ENCODE measurements around the gene UGT1A4.

DNA sequence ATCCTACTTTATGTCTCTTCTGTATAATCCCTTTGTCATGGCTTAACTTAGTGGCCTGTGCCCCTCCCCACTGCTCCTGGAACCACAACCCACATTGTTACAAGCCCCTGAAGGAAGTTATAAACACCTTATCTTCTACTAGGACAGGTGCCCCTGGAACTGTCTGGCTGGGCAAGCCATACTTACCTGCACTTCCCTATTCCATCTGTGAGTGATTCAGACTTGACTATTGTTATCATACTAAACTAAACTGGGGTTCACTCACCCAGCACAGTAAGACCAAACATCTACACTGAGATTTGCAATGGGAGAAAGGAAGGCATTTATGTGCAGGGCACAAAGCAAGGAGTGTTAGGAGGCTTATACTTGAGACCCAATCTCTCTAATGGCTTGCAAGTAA, 29.5 kb upstream of the UGT1A4 start:
- no peak for TF ChIP-seq POLR2A (IDR thresholded peaks at IDR 0.05)
- TF ChIP-seq, protein P1, sequence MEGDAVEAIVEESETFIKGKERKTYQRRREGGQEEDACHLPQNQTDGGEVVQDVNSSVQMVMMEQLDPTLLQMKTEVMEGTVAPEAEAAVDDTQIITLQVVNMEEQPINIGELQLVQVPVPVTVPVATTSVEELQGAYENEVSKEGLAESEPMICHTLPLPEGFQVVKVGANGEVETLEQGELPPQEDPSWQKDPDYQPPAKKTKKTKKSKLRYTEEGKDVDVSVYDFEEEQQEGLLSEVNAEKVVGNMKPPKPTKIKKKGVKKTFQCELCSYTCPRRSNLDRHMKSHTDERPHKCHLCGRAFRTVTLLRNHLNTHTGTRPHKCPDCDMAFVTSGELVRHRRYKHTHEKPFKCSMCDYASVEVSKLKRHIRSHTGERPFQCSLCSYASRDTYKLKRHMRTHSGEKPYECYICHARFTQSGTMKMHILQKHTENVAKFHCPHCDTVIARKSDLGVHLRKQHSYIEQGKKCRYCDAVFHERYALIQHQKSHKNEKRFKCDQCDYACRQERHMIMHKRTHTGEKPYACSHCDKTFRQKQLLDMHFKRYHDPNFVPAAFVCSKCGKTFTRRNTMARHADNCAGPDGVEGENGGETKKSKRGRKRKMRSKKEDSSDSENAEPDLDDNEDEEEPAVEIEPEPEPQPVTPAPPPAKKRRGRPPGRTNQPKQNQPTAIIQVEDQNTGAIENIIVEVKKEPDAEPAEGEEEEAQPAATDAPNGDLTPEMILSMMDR (IDR thresholded peaks at IDR 0.05), result no peak

Data from thyroid gland (tissue), 4 donors.